Hepatocyte (in vitro differentiated cells): ENCODE measurements around the gene DDX39A.

Experiments used
- EZH2 ChIP-seq: fragments of 200-600 bp; sonication (generic); IDR thresholded peaks from 2 replicates; pipeline ENCODE4 v1.6.1; 2016; ENCODE audit warnings: antibody characterized with exemption, mild to moderate bottlenecking, borderline replicate concordance
- EZH2phosphoT487 ChIP-seq: fragments of 200-600 bp; sonication (generic); IDR thresholded peaks from one replicate; pipeline ENCODE4 v1.6.1; 2018; ENCODE audit warnings: antibody characterized with exemption, mild to moderate bottlenecking, low read depth, moderate library complexity; ENCODE audit not compliant: unreplicated experiment, severe bottlenecking
- TF ChIP-seq, protein P1 (sequence below): fragments of 200-600 bp; sonication (generic); IDR thresholded peaks from 2 replicates; pipeline ENCODE4 v1.5.1; 2016; ENCODE audit warnings: antibody characterized with exemption, mild to moderate bottlenecking; ENCODE audit not compliant: poor library complexity

DNA sequence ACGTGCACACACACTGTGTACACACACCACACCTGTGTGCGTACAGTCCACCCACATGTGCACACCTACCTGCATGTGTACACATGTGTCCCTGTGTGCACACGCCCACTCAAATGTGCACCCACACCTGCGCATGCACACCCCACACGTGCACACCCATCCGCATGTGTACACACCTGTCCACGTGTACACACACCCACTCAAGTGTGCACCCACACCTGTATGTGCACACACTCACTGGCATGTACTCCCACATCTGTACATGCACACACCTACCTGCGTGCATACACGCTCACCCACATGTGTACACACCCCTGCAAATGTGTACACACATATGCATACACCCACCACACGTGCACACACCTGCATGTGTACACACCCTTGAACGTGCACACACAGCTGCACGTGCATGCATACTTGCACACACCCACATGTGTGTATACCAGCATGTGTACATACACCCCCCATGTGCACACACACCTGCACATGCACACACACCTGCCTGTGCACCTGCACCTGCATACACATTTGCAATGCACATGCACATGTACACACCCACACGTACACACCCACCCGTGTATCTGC is 24.6 kb upstream of the DDX39A start:
- TF ChIP-seq, protein P1, sequence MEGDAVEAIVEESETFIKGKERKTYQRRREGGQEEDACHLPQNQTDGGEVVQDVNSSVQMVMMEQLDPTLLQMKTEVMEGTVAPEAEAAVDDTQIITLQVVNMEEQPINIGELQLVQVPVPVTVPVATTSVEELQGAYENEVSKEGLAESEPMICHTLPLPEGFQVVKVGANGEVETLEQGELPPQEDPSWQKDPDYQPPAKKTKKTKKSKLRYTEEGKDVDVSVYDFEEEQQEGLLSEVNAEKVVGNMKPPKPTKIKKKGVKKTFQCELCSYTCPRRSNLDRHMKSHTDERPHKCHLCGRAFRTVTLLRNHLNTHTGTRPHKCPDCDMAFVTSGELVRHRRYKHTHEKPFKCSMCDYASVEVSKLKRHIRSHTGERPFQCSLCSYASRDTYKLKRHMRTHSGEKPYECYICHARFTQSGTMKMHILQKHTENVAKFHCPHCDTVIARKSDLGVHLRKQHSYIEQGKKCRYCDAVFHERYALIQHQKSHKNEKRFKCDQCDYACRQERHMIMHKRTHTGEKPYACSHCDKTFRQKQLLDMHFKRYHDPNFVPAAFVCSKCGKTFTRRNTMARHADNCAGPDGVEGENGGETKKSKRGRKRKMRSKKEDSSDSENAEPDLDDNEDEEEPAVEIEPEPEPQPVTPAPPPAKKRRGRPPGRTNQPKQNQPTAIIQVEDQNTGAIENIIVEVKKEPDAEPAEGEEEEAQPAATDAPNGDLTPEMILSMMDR = no peak
- TF ChIP-seq EZH2 (no peak), EZH2phosphoT487 (no peak)
